Esophagus muscularis mucosa (tissue), 4 donors: ENCODE measurements around the gene ZC3H14. TPM values are rescaled to one million over a fixed set of nuclear protein-coding genes. Genes with fewer than 3 reads are reported as not detected.

Experiments
- DNase-seq: peaks from one replicate; pipeline ENCODE4 v3.0.0-alpha.2; 2017; ENCODE audit errors: extremely low spot score
- H3K27ac ChIP-seq, 4 donors: fragments of 200-600 bp; sonication (generic); replicated peaks in 1 of 4; 1 replicate in 3 of 4; 2 replicates in 1 of 4; pipeline ENCODE4 v1.5.1; 2016 to 2019; ENCODE audit warnings: mild to moderate bottlenecking in 1 of 4
- H3K27me3 ChIP-seq, 4 donors: fragments of 200-600 bp; sonication (generic); one replicate each; pipeline versions ENCODE4 v1.5.1 to v1.6.0; 2016 to 2019
- H3K36me3 ChIP-seq, 4 donors: fragments of 200-600 bp; sonication (generic); one replicate each; pipeline ENCODE4 v1.5.1; 2016 to 2019
- H3K4me1 ChIP-seq, 4 donors: fragments of 200-600 bp; sonication (generic); one replicate each; pipeline ENCODE4 v1.5.1; 2016 to 2019
- H3K4me3 ChIP-seq, 4 donors: fragments of 200-600 bp; sonication (generic); 1 replicate in 2 of 4; 2 replicates in 2 of 4; pipeline ENCODE4 v1.5.1; 2016 to 2019; ENCODE audit warnings: mild to moderate bottlenecking in 4 of 4, moderate library complexity in 1 of 4
- H3K9me3 ChIP-seq, 4 donors: fragments of 200-600 bp; sonication (generic); 1 replicate in 3 of 4; 2 replicates in 1 of 4; pipeline ENCODE4 v1.5.1; 2016 to 2019
- CTCF ChIP-seq, 3 experiments: fragments of 200-600 bp in 2 of 3; fragments of 450-650 bp in 1 of 3; sonication (generic) in 2 of 3; IDR thresholded peaks; one replicate each; pipeline ENCODE4 v1.5.1; 2017 to 2019; ENCODE audit warnings: antibody characterized with exemption in 3 of 3, mild to moderate bottlenecking in 2 of 3, moderate library complexity in 1 of 3
- EP300 ChIP-seq: sonication (generic); formaldehyde crosslinking; IDR thresholded peaks from one replicate; pipeline ENCODE4 v1.6.1; 2017; ENCODE audit warnings: antibody characterized with exemption
- POLR2A ChIP-seq: fragments of 450-650 bp; IDR thresholded peaks from one replicate; pipeline ENCODE4 v1.6.1; 2017; ENCODE audit warnings: antibody characterized with exemption, moderate library complexity, mild to moderate bottlenecking, low read depth
- POLR2AphosphoS5 ChIP-seq, 2 donors: sonication (generic); formaldehyde crosslinking; IDR thresholded peaks; one replicate each; pipeline ENCODE4 v1.6.1; 2017; ENCODE audit warnings: antibody characterized with exemption in 2 of 2
- WGBS: methylation state at CpG from one replicate; pipeline ENCODE4 v1.1.5; 2018; 5-methylcytosine and 5-hydroxymethylcytosine counted together
- intact Hi-C: fragments of 100-400 bp; cut with DNase I; formaldehyde crosslinking; loops from one replicate; pipeline ENCODE4 v1.15.1; 2023
- total RNA-seq, 4 donors: library from RNA; depleted of rRNA; stranded (reverse); fragments of >200 nt; gene quantifications; one replicate each; pipeline versions ENCODE4 v1.1.0 to v1.2.1, GENCODE V29; 2016

ZC3H14 gene
- total RNA-seq, 4 donors from 2014 or later, result 48.6 to 60.0 (median 58.5) TPM

DNA sequence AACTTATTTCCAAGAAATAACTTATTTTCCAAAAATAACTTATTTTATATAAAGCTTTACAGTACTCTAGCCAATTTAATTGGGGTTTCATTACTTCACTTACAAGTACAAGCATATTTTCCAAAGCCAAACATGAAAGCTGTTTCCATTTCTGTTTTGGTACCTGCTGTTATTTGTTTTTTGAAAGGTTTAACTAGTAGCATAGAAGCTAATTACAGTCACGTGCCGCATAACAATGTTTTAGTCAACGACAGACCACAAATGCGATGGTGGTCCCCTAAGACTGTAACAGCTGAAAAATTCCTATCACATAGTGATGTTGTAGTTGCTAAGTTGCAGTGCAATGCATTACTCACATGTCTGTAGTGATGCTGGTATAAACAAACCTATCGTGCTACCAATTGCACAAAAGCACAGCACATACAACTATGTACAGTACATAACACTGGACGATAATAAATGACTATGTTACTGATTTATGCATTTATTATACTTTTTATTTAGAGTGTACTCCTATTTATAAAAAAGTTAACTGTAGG, 29.7 kb upstream of the ZC3H14 start:
- DNase-seq, result no peak
- TF ChIP-seq POLR2A, result no peak
- TF ChIP-seq POLR2AphosphoS5 (IDR thresholded peaks at IDR 0.05), result no peak
- no peak for TF ChIP-seq CTCF (IDR thresholded peaks at IDR 0.05)
- TF ChIP-seq EP300, result no peak
- 86% methylated on average over 6 of the region's 6 CpGs for WGBS
- intact Hi-C loops, result no loop called here
- no peaks in the 10 kb centered on the region for H3K27me3 ChIP-seq
- no peak overlapping the region for H3K27ac ChIP-seq
- no peaks in the 10 kb centered on the region for H3K9me3 ChIP-seq
- no peak overlapping the region for H3K4me3 ChIP-seq
- H3K36me3 ChIP-seq, result peaks cover 0 to 20% (median 8%) of the 10 kb centered on the region in 4 donors
- peaks cover 22 to 30% (median 26%) of the 10 kb centered on the region in 4 donors for H3K4me1 ChIP-seq

DNA sequence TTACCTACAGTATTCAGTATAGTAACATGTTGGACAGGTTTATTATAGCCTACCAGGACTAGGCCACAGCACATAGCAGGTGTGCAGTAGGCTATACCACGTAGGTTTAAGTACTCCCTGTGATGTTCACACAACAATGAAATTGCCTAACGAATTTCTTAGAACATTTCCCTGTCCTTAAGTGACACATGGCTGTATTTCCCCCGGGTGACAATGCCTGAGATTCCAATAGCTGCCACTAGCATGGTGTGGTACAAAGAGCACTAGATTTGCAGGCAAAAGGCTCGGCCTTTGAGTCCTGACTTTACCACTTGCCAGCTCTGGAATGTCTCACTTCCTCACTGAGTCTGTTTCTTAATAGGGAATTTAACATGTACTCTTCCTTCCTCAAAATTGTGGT, 27.7 kb upstream of the ZC3H14 start:
- 44% methylated on average over 4 of the region's 4 CpGs for WGBS
- H3K27me3 ChIP-seq, result no peaks in the 10 kb centered on the region
- no peak overlapping the region for H3K27ac ChIP-seq
- peaks cover 22 to 32% (median 31%) of the 10 kb centered on the region in 4 donors for H3K4me1 ChIP-seq
- no peak for TF ChIP-seq EP300
- no peak for TF ChIP-seq CTCF (IDR thresholded peaks at IDR 0.05)
- TF ChIP-seq POLR2A, result no peak
- no peak for TF ChIP-seq POLR2AphosphoS5 (IDR thresholded peaks at IDR 0.05)
- H3K4me3 ChIP-seq, result no peak overlapping the region
- intact Hi-C loops, result no loop called here
- DNase-seq, result no peak
- H3K36me3 ChIP-seq, result peaks cover 0 to 22% (median 8%) of the 10 kb centered on the region in 4 donors
- H3K9me3 ChIP-seq, result no peaks in the 10 kb centered on the region

GRCh38 chr14:88535813-88536212, 27.0 kb upstream of the ZC3H14 start:
- peaks cover 0 to 22% (median 8%) of the 10 kb centered on the region in 4 donors for H3K36me3 ChIP-seq
- no peaks in the 10 kb centered on the region for H3K27me3 ChIP-seq
- no peak overlapping the region for H3K27ac ChIP-seq
- no peaks in the 10 kb centered on the region for H3K9me3 ChIP-seq
- H3K4me3 ChIP-seq, result no peak overlapping the region
- intact Hi-C loops, result no loop called here
- WGBS, result 39% methylated on average over 4 of the region's 4 CpGs
- H3K4me1 ChIP-seq, result peaks cover 22 to 36% (median 31%) of the 10 kb centered on the region in 4 donors
- no peak for TF ChIP-seq POLR2AphosphoS5 (IDR thresholded peaks at IDR 0.05)
- no peak for TF ChIP-seq POLR2A
- TF ChIP-seq CTCF (IDR thresholded peaks at IDR 0.05), result no peak
- TF ChIP-seq EP300, result no peak
- DNase-seq, result no peak

DNA sequence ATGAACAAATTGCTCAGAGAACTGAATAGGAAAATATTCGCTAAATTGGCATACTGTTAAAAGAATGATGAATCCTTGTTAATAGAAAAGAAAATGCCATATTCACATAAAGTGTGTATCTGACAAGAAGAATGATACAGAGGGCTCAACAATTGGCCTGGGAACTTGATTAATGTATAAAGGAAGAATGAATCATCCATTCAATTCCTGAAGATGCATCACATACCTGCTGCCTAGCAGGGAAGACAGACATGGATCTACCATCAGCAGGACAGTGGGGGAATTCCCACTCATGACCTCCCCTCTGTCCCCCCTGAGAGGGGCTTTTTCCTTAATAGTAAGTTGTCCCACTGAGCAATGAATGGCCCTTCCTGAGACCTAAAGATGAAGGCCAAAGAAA, 21.5 kb upstream of the ZC3H14 start:
- no peaks in the 10 kb centered on the region for H3K9me3 ChIP-seq
- peaks cover 9 to 46% (median 24%) of the 10 kb centered on the region in 4 donors for H3K4me1 ChIP-seq
- no peak overlapping the region for H3K27ac ChIP-seq
- TF ChIP-seq POLR2AphosphoS5 (IDR thresholded peaks at IDR 0.05) (no peak), CTCF (IDR thresholded peaks at IDR 0.05) (no peak), POLR2A (no peak), EP300 (no peak)
- no peak for DNase-seq
- intact Hi-C loops, result no loop called here
- no peaks in the 10 kb centered on the region for H3K27me3 ChIP-seq
- H3K4me3 ChIP-seq, result no peak overlapping the region
- H3K36me3 ChIP-seq, result peaks cover 0 to 16% (median 13%) of the 10 kb centered on the region in 4 donors
- WGBS, result 92% methylated on average over 1 of the region's 1 CpG
